Endothelial cell of umbilical vein (primary cell): ENCODE data around the gene LYRM4. TPM values are rescaled to one million over a fixed set of nuclear protein-coding genes. Genes with fewer than 3 reads are reported as not detected.

ENCODE experiments used
- BruUV-seq: library from RNA; stranded (reverse); fragments of 400-500 nt; replicated peaks from 2 replicates; lab custom pipeline; 2021; lab: Mats Ljungman, UMichigan
- CTCF ChIA-PET: fragments of 300-600, 350-600 bp; sonication (Branson Sonifier 250); formaldehyde crosslinking; loops from one replicate; lab custom pipeline; 2021; ENCODE audit warnings: antibody characterized with exemption, inconsistent platforms; lab: Charles Lee
- POLR2A ChIA-PET: fragments of 300-600, 350-600 bp; sonication (Branson Sonifier 250); formaldehyde crosslinking; loops from one replicate; lab custom pipeline; 2021; ENCODE audit warnings: antibody characterized with exemption, inconsistent platforms; lab: Charles Lee
- DNase-seq: peaks from one replicate; pipeline ENCODE4 v3.0.0-alpha.2; 2011; ENCODE audit warnings: low read depth, low spot score
- FAIRE-seq: peaks from 2 replicates; lab custom pipeline; 2011; peaks lifted over from hg19 to GRCh38; lab: Jason Lieb, UNC
- H2AFZ ChIP-seq: 2 replicates; pipeline ENCODE4 v1.6.0; 2012; ENCODE audit warnings: low read depth, low read length, control low read depth, inconsistent platforms
- H3K27ac ChIP-seq: 2 replicates; pipeline ENCODE4 v1.5.1; 2011; ENCODE audit warnings: low read depth, mild to moderate bottlenecking, control low read depth, low read length, moderate library complexity; ENCODE audit not compliant: insufficient read depth
- H3K27me3 ChIP-seq, 2 experiments: 2 replicates each; pipeline versions ENCODE4 v1.6.0 to v1.6.1; 2011; ENCODE audit warnings: low read length in 2 of 2, mixed read lengths in 1 of 2; ENCODE audit not compliant: control insufficient read depth in 2 of 2, insufficient read depth in 2 of 2
- H3K36me3 ChIP-seq, 2 experiments: 2 replicates in 1 of 2; 3 replicates in 1 of 2; pipeline ENCODE4 v1.5.1; 2011; ENCODE audit warnings: low read length in 2 of 2, mild to moderate bottlenecking in 1 of 2, moderate library complexity in 1 of 2; ENCODE audit not compliant: control insufficient read depth in 2 of 2, insufficient read depth in 2 of 2; ENCODE audit errors: extremely low read depth in 1 of 2
- H3K4me1 ChIP-seq: 3 replicates; pipeline ENCODE4 v1.5.1; 2011; ENCODE audit warnings: mild to moderate bottlenecking, low read length; ENCODE audit not compliant: control insufficient read depth, insufficient read depth; ENCODE audit errors: extremely low read depth
- H3K4me2 ChIP-seq: 2 replicates; pipeline ENCODE4 v1.6.1; 2011; ENCODE audit warnings: low read length, control low read depth, mixed read lengths; ENCODE audit not compliant: insufficient read depth
- H3K4me3 ChIP-seq, 3 experiments: fragments of 200-600 bp in 1 of 3; sonication (generic), shearing (Covaris generic) in 1 of 3; replicated peaks in 1 of 3; 2 replicates each; pipeline ENCODE4 v1.5.1; 2011 to 2016; ENCODE audit warnings: control low read depth in 3 of 3, low read length in 3 of 3, mild to moderate bottlenecking in 2 of 3, inconsistent platforms in 1 of 3, low read depth in 1 of 3, moderate library complexity in 1 of 3; ENCODE audit not compliant: insufficient read depth in 1 of 3
- H3K79me2 ChIP-seq: 2 replicates; pipeline ENCODE4 v1.6.0; 2012; ENCODE audit warnings: low read length, inconsistent platforms; ENCODE audit not compliant: control insufficient read depth, insufficient read depth
- H3K9ac ChIP-seq: replicated peaks from 2 replicates; pipeline ENCODE3; 2011; ENCODE audit warnings: low read length, control low read depth; ENCODE audit not compliant: insufficient read depth; ENCODE audit errors: extremely low read depth
- H3K9me1 ChIP-seq: replicated peaks from 3 replicates; pipeline ENCODE4 v1.6.0; 2011; ENCODE audit warnings: mild to moderate bottlenecking, low read length; ENCODE audit not compliant: control insufficient read depth, insufficient read depth; ENCODE audit errors: extremely low read depth
- H3K9me3 ChIP-seq: replicated peaks from 2 replicates; pipeline ENCODE4 v1.5.1; 2012; ENCODE audit warnings: low read length, inconsistent platforms; ENCODE audit not compliant: control insufficient read depth, insufficient read depth
- H4K20me1 ChIP-seq: replicated peaks from 2 replicates; pipeline ENCODE3; 2011; ENCODE audit warnings: mild to moderate bottlenecking, low read length; ENCODE audit not compliant: control insufficient read depth, insufficient read depth; ENCODE audit errors: extremely low read depth
- CTCF ChIP-seq, 2 donors: IDR thresholded peaks; 1 replicate in 1 of 2; 2 replicates in 1 of 2; pipeline ENCODE4 v1.5.1; 2011; ENCODE audit warnings: low read length in 2 of 2, mild to moderate bottlenecking in 2 of 2, moderate library complexity in 2 of 2, control low read depth in 1 of 2, inconsistent platforms in 1 of 2, low read depth in 1 of 2; ENCODE audit not compliant: insufficient read depth in 1 of 2; ENCODE audit errors: extremely low read depth in 1 of 2
- EZH2 ChIP-seq: IDR thresholded peaks from 2 replicates; pipeline ENCODE4 v1.6.1; 2012; ENCODE audit warnings: borderline replicate concordance, low read depth, mild to moderate bottlenecking, moderate library complexity, low read length, inconsistent platforms; ENCODE audit not compliant: severe bottlenecking
- FOS ChIP-seq: IDR thresholded peaks from 2 replicates; pipeline ENCODE4 v1.6.1; 2011; ENCODE audit warnings: mild to moderate bottlenecking, low read length, moderate library complexity, borderline replicate concordance; ENCODE audit not compliant: insufficient read depth
- GATA2 ChIP-seq: IDR thresholded peaks from 2 replicates; pipeline ENCODE4 v1.7.0; 2011; ENCODE audit warnings: low read depth, mild to moderate bottlenecking, moderate library complexity, mixed read lengths, low read length; ENCODE audit not compliant: insufficient read length, insufficient read depth
- JUN ChIP-seq: IDR thresholded peaks from 2 replicates; pipeline ENCODE4 v1.6.1; 2011; ENCODE audit warnings: borderline replicate concordance, low read depth; ENCODE audit not compliant: insufficient read length, insufficient read depth
- MAX ChIP-seq: IDR thresholded peaks from 2 replicates; pipeline ENCODE4 v1.6.1; 2011; ENCODE audit not compliant: insufficient read depth, insufficient read length
- MYC ChIP-seq: IDR thresholded peaks from one replicate; pipeline ENCODE4 v1.6.1; 2011; ENCODE audit warnings: mild to moderate bottlenecking, low read depth, low read length
- POLR2A ChIP-seq: IDR thresholded peaks from 2 replicates; pipeline ENCODE4 v1.6.1; 2012; ENCODE audit warnings: low read depth, mild to moderate bottlenecking, control low read depth, low read length
- POLR2AphosphoS5 ChIP-seq: IDR thresholded peaks from 2 replicates; pipeline ENCODE4 v1.6.1; 2012; ENCODE audit warnings: low read depth, mild to moderate bottlenecking, control low read depth, low read length, moderate library complexity; ENCODE audit not compliant: insufficient read depth
- dilution Hi-C: fragments of 300-500 bp; cut with MboI; formaldehyde crosslinking; loops from one replicate; pipeline ENCODE4 v1.15.0; 2019; ENCODE audit warnings: low sequenced_read_pairs; ENCODE audit not compliant: extremely low pct_ligation_motif_present
- intact Hi-C: fragments of 100-400 bp; cut with micrococcal nuclease; formaldehyde crosslinking; loops from one replicate; pipeline ENCODE4 v1.10.0; 2022
- polyA plus RNA-seq, 4 experiments: library from polyadenylated mRNA; depleted of rRNA in 3 of 4; stranded (reverse) in 3 of 4; unstranded in 1 of 4; fragments of >200 nt; gene quantifications; 2 replicates each; pipeline versions ENCODE4 v1.2.1 to v1.2.3, GENCODE V29; 2011 to 2012; ENCODE audit warnings: missing spikeins in 1 of 4
- total RNA-seq: library from RNA; stranded (reverse); gene quantifications from 2 replicates; pipeline ENCODE4 v1.2.3, GENCODE V29; 2021

Gene LYRM4
- total and polyA plus RNA-seq, 2 donors (not counting 3 experiments of a cell fraction or from before 2014, with no cell fraction given): 39.5 to 44.0 TPM

GRCh38 chr6:5119090-5119951, 141.4 kb downstream of the LYRM4 start:
- Histone ChIP-seq H3K9me3 (no peaks in the 10 kb centered on the region), H3K27ac (no peak overlapping the region), H3K9me1 (no peaks in the 10 kb centered on the region), H3K4me1 (no peaks in the 10 kb centered on the region), H2AFZ (no peak overlapping the region), H3K36me3 (no peaks in the 10 kb centered on the region), H3K4me2 (no peak overlapping the region), H3K4me3 (no peak overlapping the region), H3K9ac (no peak overlapping the region), H3K79me2 (no peaks in the 10 kb centered on the region), H4K20me1 (no peaks in the 10 kb centered on the region), H3K27me3 (no peaks in the 10 kb centered on the region)
- POLR2A ChIA-PET: no interaction called here
- no peak for DNase-seq
- CTCF ChIA-PET: no interaction called here
- no TSS peak for BruUV-seq
- intact Hi-C loops (no loop called here), dilution Hi-C loops (no loop called here)
- no peak for FAIRE-seq
- TF ChIP-seq FOS: no peak
- no peak for TF ChIP-seq MAX
- no peak for TF ChIP-seq JUN
- no peak for TF ChIP-seq EZH2
- TF ChIP-seq POLR2A: no peak
- TF ChIP-seq GATA2: no peak
- no peak for TF ChIP-seq CTCF (IDR thresholded peaks at IDR 0.05; ENCODE audit: extremely low read depth in 1 of 2, insufficient read depth in 1 of 2, low read depth in 1 of 2, low read length in 2 of 2)
- no peak for TF ChIP-seq MYC
- TF ChIP-seq POLR2AphosphoS5: no peak
